GM12875 (cell line): ENCODE data around the gene GOLGA8R.
"Not testable (repeated sequence)": the region's sequence is repeated elsewhere in the genome, so short reads cannot be mapped to it uniquely, and the experiment has no call there.

ENCODE experiments used
- H3K4me3 ChIP-seq: one replicate; pipeline ENCODE4 v1.5.1; 2011; ENCODE audit warnings: low read depth, low read length, control low read depth

GOLGA8R gene

DNA sequence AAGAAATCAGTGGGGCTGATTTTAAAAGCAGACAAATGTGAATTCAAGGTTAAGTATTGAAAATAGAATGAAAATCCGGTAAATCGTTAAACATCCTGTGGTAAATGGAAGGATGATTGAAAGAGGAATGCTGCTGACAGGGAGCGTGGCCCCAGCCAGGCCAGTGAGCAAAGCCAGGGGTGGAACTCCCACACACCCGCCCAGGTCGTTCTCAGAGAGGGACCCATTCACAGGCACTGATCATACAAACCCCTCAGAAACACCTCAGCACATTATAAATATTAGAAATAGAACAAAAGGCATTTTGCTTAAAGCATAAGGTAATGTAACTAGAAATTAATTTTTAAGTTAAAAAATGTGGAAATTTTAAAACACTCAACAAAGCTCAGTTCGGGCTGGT, 59.0 kb downstream of the GOLGA8R start:
- H3K4me3 ChIP-seq = not testable (repeated sequence)
